Mesodermal cell (in vitro differentiated cells): Measurements from ENCODE around the gene DDX54.

Experiments used
- H3K27ac ChIP-seq: 2 replicates; pipeline ENCODE4 v1.7.0; 2013; ENCODE audit warnings: mild to moderate bottlenecking, low read depth, low read length, moderate library complexity; ENCODE audit not compliant: severe bottlenecking
- H3K36me3 ChIP-seq: 2 replicates; pipeline ENCODE4 v1.7.1; 2013; ENCODE audit warnings: mild to moderate bottlenecking, low read length, moderate library complexity; ENCODE audit not compliant: control insufficient read depth, insufficient read depth
- H3K4me1 ChIP-seq: one replicate; pipeline ENCODE4 v1.7.1; 2013; ENCODE audit warnings: mild to moderate bottlenecking, low read length; ENCODE audit not compliant: insufficient read depth, control insufficient read depth, poor library complexity, severe bottlenecking
- H3K4me3 ChIP-seq: 2 replicates; pipeline ENCODE4 v1.7.0; 2013; ENCODE audit warnings: low read length, control low read depth, mild to moderate bottlenecking; ENCODE audit not compliant: insufficient read depth, poor library complexity, severe bottlenecking; ENCODE audit errors: extremely low read depth
- H3K9me3 ChIP-seq: 2 replicates; pipeline ENCODE4 v1.7.1; 2013; ENCODE audit warnings: mild to moderate bottlenecking, low read length, moderate library complexity; ENCODE audit not compliant: control insufficient read depth
- WGBS, 2 experiments: methylation state at CpG; one replicate each; pipeline ENCODE4 v1.1.5; 2013; ENCODE audit warnings: missing lambda C conversion rate in 2 of 2; ENCODE audit not compliant: insufficient coverage in 2 of 2; 5-methylcytosine and 5-hydroxymethylcytosine counted together

Gene DDX54

DNA sequence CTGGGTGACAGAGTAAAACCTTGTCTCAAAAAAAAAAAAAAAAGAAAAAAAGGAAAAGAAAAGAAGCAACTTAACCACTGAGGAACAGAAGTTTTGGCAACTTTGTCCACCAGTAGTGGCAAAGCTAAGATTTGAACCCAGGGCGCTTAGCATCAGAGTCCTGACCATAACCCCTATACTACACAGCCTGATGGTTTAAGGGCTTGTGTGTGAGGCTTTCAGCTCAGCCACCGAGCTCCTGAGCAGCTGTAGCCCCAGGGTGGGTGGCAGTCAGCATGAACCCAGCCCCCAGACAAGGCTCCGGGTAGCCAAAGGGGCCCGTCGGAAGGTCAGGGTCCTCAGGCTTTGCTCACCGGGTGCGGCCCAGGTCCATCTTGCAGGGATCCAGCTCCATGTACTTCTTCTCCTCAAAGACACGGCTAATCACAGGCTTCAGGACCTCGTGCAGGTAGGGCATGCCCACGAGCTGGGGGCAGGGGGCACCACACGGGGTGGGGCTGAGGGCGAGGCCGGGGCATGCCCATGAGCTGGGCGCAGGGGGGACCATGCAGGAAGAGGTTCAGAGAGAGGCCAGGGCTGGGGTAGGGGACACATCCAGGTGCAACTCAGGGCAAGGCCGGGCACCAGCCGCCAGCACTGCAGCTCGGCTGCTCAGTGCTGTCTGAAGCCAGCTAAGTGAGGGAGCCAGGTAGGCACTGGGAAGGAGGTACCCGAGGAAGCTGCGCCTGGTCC, 70.7 kb downstream of the DDX54 start:
- no peak overlapping the region for H3K4me3 ChIP-seq
- WGBS, 2 experiments, result 85 to 93% methylated on average over 12 to 16 of the region's 19 CpGs
- H3K4me1 ChIP-seq, result no peaks in the 10 kb centered on the region
- H3K9me3 ChIP-seq, result no peaks in the 10 kb centered on the region
- no peaks in the 10 kb centered on the region for H3K36me3 ChIP-seq
- no peak overlapping the region for H3K27ac ChIP-seq

- Histone ChIP-seq H3K27ac (no peak overlapping the region), H3K4me1 (no peaks in the 10 kb centered on the region), H3K9me3 (no peaks in the 10 kb centered on the region), H3K4me3 (no peak overlapping the region), H3K36me3 (no peaks in the 10 kb centered on the region)
- 100% methylated on average over 1 of the region's 2 CpGs for WGBS, 2 experiments
Observed at GRCh38 chr12:113113397-113113796, 71.9 kb downstream of the DDX54 start.

DNA sequence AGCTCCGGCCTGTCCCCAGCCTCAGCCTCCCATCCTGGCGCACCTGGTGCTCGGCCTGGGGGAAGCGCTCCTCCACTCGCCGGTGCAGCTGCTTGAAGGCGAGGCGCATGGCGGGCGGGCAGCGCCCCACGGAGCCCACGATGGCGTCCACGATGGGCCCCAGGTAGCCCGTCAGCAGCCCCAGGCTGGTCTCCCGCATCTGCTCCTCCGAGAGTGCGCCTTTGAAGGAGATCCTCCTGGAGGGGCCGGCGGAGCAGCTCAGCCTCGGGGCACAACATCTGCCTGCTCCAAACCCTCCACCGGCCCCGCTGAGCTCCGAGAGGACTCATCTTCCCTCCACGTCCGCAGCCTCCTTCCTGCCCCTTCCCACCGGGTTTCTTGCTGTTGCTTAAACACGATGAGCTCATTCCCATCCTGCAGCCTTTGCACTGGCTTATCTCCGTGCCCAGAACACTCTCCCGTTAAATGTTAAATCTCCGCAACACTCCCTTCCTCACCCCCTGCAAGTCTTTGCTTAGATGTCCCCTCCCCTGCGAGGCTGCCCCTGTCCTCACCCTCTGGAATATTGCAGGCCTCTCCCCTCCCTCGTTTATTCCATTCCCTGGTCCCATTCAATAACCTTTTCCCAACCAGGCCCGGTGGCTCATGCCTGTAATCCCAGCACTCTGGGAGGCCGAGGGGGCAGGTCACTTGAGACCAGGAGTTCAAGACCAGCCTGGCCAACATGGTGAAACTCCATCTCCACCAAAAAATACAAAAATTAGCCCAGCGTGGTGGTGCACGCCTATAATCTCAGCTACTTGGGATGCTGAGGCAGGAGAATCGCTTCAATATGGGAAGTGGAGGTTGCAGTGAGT, 73.0 kb downstream of the DDX54 start:
- no peak overlapping the region for H3K4me3 ChIP-seq
- no peaks in the 10 kb centered on the region for H3K36me3 ChIP-seq
- no peaks in the 10 kb centered on the region for H3K9me3 ChIP-seq
- H3K4me1 ChIP-seq, result no peaks in the 10 kb centered on the region
- WGBS, 2 experiments, result 72 to 84% methylated on average over 34 to 39 of the region's 39 CpGs
- H3K27ac ChIP-seq, result no peak overlapping the region

DNA sequence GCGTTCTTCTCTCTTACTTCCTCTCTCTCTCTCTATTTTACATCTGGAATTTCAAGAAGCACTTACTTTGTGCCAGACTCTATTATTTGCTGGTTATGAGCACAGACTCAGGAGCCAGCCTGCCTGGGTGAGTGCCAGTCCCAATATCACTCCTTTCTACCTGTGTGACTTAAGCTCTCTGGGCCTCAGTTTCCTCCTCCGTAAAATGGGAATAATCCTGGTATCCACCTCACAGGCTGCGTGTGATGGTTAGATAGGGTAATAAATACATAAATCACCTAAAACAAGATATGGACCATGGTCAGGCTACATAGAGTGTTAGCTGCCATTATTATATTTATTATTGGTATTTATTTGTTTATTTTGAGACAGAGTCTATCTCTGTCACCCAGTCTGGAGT, 74.0 kb downstream of the DDX54 start:
- Histone ChIP-seq H3K4me1 (no peaks in the 10 kb centered on the region), H3K27ac (no peak overlapping the region), H3K4me3 (no peak overlapping the region), H3K36me3 (no peaks in the 10 kb centered on the region), H3K9me3 (no peaks in the 10 kb centered on the region)
- WGBS, 2 experiments, result 100% methylated on average over 1 of the region's 3 CpGs

DNA sequence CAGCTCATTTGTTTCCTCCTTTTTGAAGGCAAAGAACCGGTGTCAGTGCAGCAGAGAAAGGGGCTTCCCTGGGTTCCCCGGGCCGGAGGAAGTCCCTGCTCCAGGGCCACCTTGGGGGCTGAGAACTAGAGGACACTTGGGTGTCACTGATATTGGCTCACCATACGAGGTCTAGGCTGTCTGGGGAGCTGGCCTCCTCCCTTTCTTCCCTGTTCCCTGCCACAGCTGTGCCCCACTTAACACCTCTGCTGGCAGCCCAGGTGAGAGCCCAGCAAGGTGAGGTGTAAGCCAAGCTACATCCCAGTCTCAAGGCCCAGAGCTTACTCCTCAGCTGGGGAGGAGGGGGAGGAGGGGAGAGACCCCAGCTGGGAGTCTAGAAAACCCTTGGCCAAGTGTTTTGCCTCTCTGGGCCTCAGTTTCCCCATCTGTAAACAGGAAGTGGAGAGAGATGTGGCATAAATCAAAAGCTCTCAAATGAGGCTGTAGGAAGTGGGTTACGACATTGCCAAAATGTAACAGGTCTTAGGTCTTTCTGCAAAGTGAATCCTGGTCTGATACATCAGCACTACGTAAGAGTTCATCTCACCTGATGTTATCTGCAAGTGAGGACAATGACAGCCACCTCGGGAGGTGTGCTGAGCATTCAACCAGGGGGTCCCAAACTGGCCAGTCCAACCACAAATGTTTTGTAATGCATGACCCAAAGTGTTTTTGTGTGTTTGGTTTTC, 75.2 kb downstream of the DDX54 start:
- Histone ChIP-seq H3K36me3 (no peaks in the 10 kb centered on the region), H3K27ac (no peak overlapping the region), H3K4me3 (no peak overlapping the region), H3K9me3 (no peaks in the 10 kb centered on the region), H3K4me1 (no peaks in the 10 kb centered on the region)
- WGBS, 2 experiments, result 77 to 80% methylated on average over 5 to 7 of the region's 7 CpGs

GRCh38 chr12:113109360-113109759, 75.9 kb downstream of the DDX54 start:
- H3K36me3 ChIP-seq, result no peaks in the 10 kb centered on the region

GRCh38 chr12:113108308-113108707, 77.0 kb downstream of the DDX54 start:
- Histone ChIP-seq H3K36me3 (no peaks in the 10 kb centered on the region), H3K4me3 (no peak overlapping the region), H3K9me3 (no peaks in the 10 kb centered on the region), H3K4me1 (no peaks in the 10 kb centered on the region), H3K27ac (no peak overlapping the region)
- 96% methylated on average over 3 of the region's 4 CpGs; no CpG with 5 or more reads in 1 of the 2 experiments for WGBS, 2 experiments

More at GRCh38 chr12:113109360-113109759, 75.9 kb downstream of the DDX54 start:
- Histone ChIP-seq H3K27ac (no peak overlapping the region), H3K4me3 (no peak overlapping the region), H3K4me1 (no peaks in the 10 kb centered on the region), H3K9me3 (no peaks in the 10 kb centered on the region)
- WGBS, 2 experiments, result 89 to 100% methylated on average over 2 to 3 of the region's 5 CpGs
